HepG2 (cell line): Measurements from ENCODE around the gene PLRG1. TPM values are rescaled to one million over a fixed set of nuclear protein-coding genes. Genes with fewer than 3 reads are reported as not detected.

ENCODE experiments used
- CEBPG ChIP-seq: IDR thresholded peaks from 2 replicates; pipeline ENCODE4 v1.6.1; 2016
- ETV6 ChIP-seq: sonication (generic); formaldehyde crosslinking; conservative IDR thresholded peaks from 2 replicates; pipeline ENCODE4 v1.4.0; 2020; ENCODE audit warnings: missing genetic modification reagents
- HOXA9 ChIP-seq: sonication (generic); formaldehyde crosslinking; IDR thresholded peaks from 2 replicates; pipeline ENCODE4 v1.8.1; 2022; ENCODE audit warnings: missing genetic modification reagents, mild to moderate bottlenecking, moderate library complexity, borderline replicate concordance
- KAT8 ChIP-seq: IDR thresholded peaks from 2 replicates; pipeline ENCODE4 v1.6.1; 2016; ENCODE audit warnings: missing genetic modification reagents, missing compliant biosample characterization
- MAFF ChIP-seq: IDR thresholded peaks from 2 replicates; pipeline ENCODE4 v1.6.1; 2011; ENCODE audit warnings: low read depth, low read length, improper control_type of control experiment
- MAFG ChIP-seq: sonication (generic); formaldehyde crosslinking; IDR thresholded peaks from 2 replicates; pipeline ENCODE4 v1.5.1; 2020; ENCODE audit warnings: mild to moderate bottlenecking, missing genetic modification reagents
- MYNN ChIP-seq: sonication (generic); formaldehyde crosslinking; IDR thresholded peaks from 2 replicates; pipeline ENCODE4 v1.4.0; 2020; ENCODE audit warnings: mild to moderate bottlenecking, low read depth, missing genetic modification reagents
- NBN ChIP-seq: fragments of 450-650 bp; conservative IDR thresholded peaks from 2 replicates; pipeline ENCODE4 v1.6.1; 2017
- POLR2AphosphoS5 ChIP-seq: IDR thresholded peaks from 2 replicates; pipeline ENCODE4 v1.6.1; 2012; ENCODE audit warnings: low read depth, low read length
- SIX4 ChIP-seq: sonication (generic); formaldehyde crosslinking; IDR thresholded peaks from 2 replicates; pipeline ENCODE4 v1.4.0; 2020; ENCODE audit warnings: missing genetic modification reagents
- SMAD3 ChIP-seq: sonication (generic); formaldehyde crosslinking; IDR thresholded peaks from 2 replicates; pipeline ENCODE4 v1.4.0; 2020; ENCODE audit warnings: missing genetic modification reagents
- SMYD3 ChIP-seq: sonication (generic); formaldehyde crosslinking; IDR thresholded peaks from 2 replicates; pipeline ENCODE4 v1.8.1; 2023; ENCODE audit warnings: mild to moderate bottlenecking, missing genetic modification reagents
- STAT6 ChIP-seq: sonication (generic); formaldehyde crosslinking; IDR thresholded peaks from 2 replicates; pipeline ENCODE4 v1.4.0; 2020; ENCODE audit warnings: missing genetic modification reagents, mild to moderate bottlenecking, borderline replicate concordance
- TARDBP ChIP-seq: sonication (generic); formaldehyde crosslinking; IDR thresholded peaks from 2 replicates; pipeline ENCODE4 v1.8.0; 2022; ENCODE audit warnings: mild to moderate bottlenecking, missing genetic modification reagents
- TFE3 ChIP-seq: IDR thresholded peaks from 2 replicates; pipeline ENCODE4 v1.6.1; 2016
- ZBTB20 ChIP-seq: sonication (generic); formaldehyde crosslinking; IDR thresholded peaks from 2 replicates; pipeline ENCODE4 v1.8.1; 2023; ENCODE audit warnings: missing genetic modification reagents, low read depth, mild to moderate bottlenecking, borderline replicate concordance
- ZNF10 ChIP-seq: sonication (generic); formaldehyde crosslinking; IDR thresholded peaks from 2 replicates; pipeline ENCODE4 v1.4.0; 2020; ENCODE audit warnings: mild to moderate bottlenecking, low read depth, missing genetic modification reagents, borderline replicate concordance
- ZNF160 ChIP-seq: sonication (generic); formaldehyde crosslinking; IDR thresholded peaks from 2 replicates; pipeline ENCODE4 v1.8.0; 2022; ENCODE audit warnings: mild to moderate bottlenecking, inconsistent platforms, missing genetic modification reagents
- ZNF224 ChIP-seq: sonication (generic); formaldehyde crosslinking; IDR thresholded peaks from 2 replicates; pipeline ENCODE4 v1.5.0; 2020; ENCODE audit warnings: mild to moderate bottlenecking, missing genetic modification reagents
- ZNF225 ChIP-seq: sonication (generic); formaldehyde crosslinking; IDR thresholded peaks from 2 replicates; pipeline ENCODE4 v1.4.0; 2020; ENCODE audit warnings: mild to moderate bottlenecking, missing genetic modification reagents
- ZNF414 ChIP-seq: sonication (generic); formaldehyde crosslinking; IDR thresholded peaks from 2 replicates; pipeline ENCODE4 v1.5.0; 2020; ENCODE audit warnings: missing genetic modification reagents
- ZNF709 ChIP-seq: sonication (generic); formaldehyde crosslinking; IDR thresholded peaks from 2 replicates; pipeline ENCODE4 v1.5.0; 2020; ENCODE audit warnings: mild to moderate bottlenecking, missing genetic modification reagents
- ZNF839 ChIP-seq: sonication (generic); formaldehyde crosslinking; IDR thresholded peaks from 2 replicates; pipeline ENCODE4 v1.4.0; 2020; ENCODE audit warnings: missing genetic modification reagents, mild to moderate bottlenecking, borderline replicate concordance
- ZSCAN30 ChIP-seq: sonication (generic); formaldehyde crosslinking; IDR thresholded peaks from 2 replicates; pipeline ENCODE4 v1.5.0; 2020; ENCODE audit warnings: mild to moderate bottlenecking, missing genetic modification reagents
- polyA plus RNA-seq, 8 experiments: library from polyadenylated mRNA; depleted of rRNA in 3 of 8; stranded (reverse) in 7 of 8; unstranded in 1 of 8; fragments of >200 nt; fragmentation: Illumina TruSeq in 4 of 8; extraction: Trizol in 4 of 8; gene quantifications; 2 replicates each; pipeline versions ENCODE4 v1.2.1 to v1.2.3, GENCODE V29; 2011 to 2016; ENCODE audit warnings: low read depth in 4 of 8, missing spikeins in 1 of 8, mixed read lengths in 1 of 8; ENCODE audit not compliant: insufficient read depth in 1 of 8
- total RNA-seq, 5 experiments: library from RNA; depleted of rRNA; stranded (reverse); fragments of >200 nt; fragmentation: Illumina TruSeq; extraction: Trizol; gene quantifications; 2 replicates each; pipeline ENCODE4 v1.2.3, GENCODE V29; 2016; ENCODE audit warnings: low read depth in 1 of 5

The PLRG1 gene
- total and polyA plus RNA-seq, 2 of the 13 experiments (the other 11 are each of a cell fraction or from before 2014, with no cell fraction given): 77.3 to 110 TPM

- TF ChIP-seq TFE3 (CRISPR knock-in tag) (0 out of 2 replicates have a peak, but pooled peaks have one; percentile 9), HOXA9 (CRISPR knock-in tag) (no peak), MYNN (CRISPR knock-in tag) (no peak), POLR2AphosphoS5 (peak; percentile 88), SIX4 (CRISPR knock-in tag) (no peak), ZNF10 (CRISPR knock-in tag) (no peak), ZBTB20 (CRISPR knock-in tag) (0 out of 2 replicates have a peak, but pooled peaks have one; percentile 37), ZNF224 (CRISPR knock-in tag) (no peak), STAT6 (CRISPR knock-in tag) (no peak), KAT8 (CRISPR knock-in tag) (peak; percentile 93), SMAD3 (CRISPR knock-in tag) (peak; percentile 26; the same call in 1 of the 2 replicates), ZNF709 (peak; percentile 58; the same call in 1 of the 2 replicates), TARDBP (peak; percentile 30; the same call in 1 of the 2 replicates), ZNF839 (no peak), SMYD3 (CRISPR knock-in tag) (no peak), ZNF225 (CRISPR knock-in tag) (no peak), NBN (no peak), MAFG (no peak), CEBPG (peak; percentile 95), ZNF414 (CRISPR knock-in tag) (peak; percentile 40; the same call in 1 of the 2 replicates), ZSCAN30 (CRISPR knock-in tag) (no peak), MAFF (no peak), ETV6 (no peak; the same call in 1 of the 2 replicates), ZNF160 (CRISPR knock-in tag) (no peak)
Measured at GRCh38 chr4:154549894-154550790, at the start of gene PLRG1 (continued).
